Panc1 (cell line): ENCODE results near the gene CUX1. TPM values are rescaled to one million over a fixed set of nuclear protein-coding genes. Genes with fewer than 3 reads are reported as not detected.

Experiments
- ATAC-seq: fragments of 200-7000 bp; cut with Tn5 transposase; 2 replicates; pipeline ENCODE4 v1.9.1; 2020; ENCODE audit warnings: mild to moderate bottlenecking, moderate library complexity
- BruUV-seq: library from RNA; stranded (reverse); fragments of 400-500 nt; replicated peaks from 2 replicates; lab custom pipeline; 2021; lab: Mats Ljungman, UMichigan
- CTCF ChIA-PET: fragments of 300-600 bp; sonication (Branson Sonifier 250); formaldehyde crosslinking; loops from one replicate; lab custom pipeline; 2022; ENCODE audit warnings: antibody characterized with exemption; lab: Charles Lee
- POLR2A ChIA-PET: fragments of 300-600 bp; sonication (Branson Sonifier 250); formaldehyde crosslinking; loops from one replicate; lab custom pipeline; 2022; ENCODE audit warnings: antibody characterized with exemption; lab: Charles Lee
- DNase-seq: peaks from one replicate; pipeline ENCODE4 v3.0.0-alpha.2; 2010; ENCODE audit warnings: low read depth, low spot score
- H3K27ac ChIP-seq: 2 replicates; pipeline ENCODE4 v1.5.1; 2011; ENCODE audit warnings: mild to moderate bottlenecking, low read length, inconsistent platforms
- H3K27me3 ChIP-seq: fragments of 200-500 bp; sonication (Bioruptor generic); 2 replicates; pipeline ENCODE4 v1.6.0; 2014; ENCODE audit warnings: low read length, inconsistent platforms; ENCODE audit not compliant: control insufficient read depth, insufficient read depth
- H3K36me3 ChIP-seq: fragments of 200-500 bp; sonication (Bioruptor generic); 2 replicates; pipeline ENCODE4 v1.5.1; 2014; ENCODE audit warnings: inconsistent platforms, mild to moderate bottlenecking, low read length, moderate library complexity; ENCODE audit not compliant: control insufficient read depth, insufficient read depth
- H3K4me1 ChIP-seq: 2 replicates; pipeline ENCODE4 v1.5.1; 2011; ENCODE audit warnings: inconsistent platforms, mild to moderate bottlenecking, low read length, moderate library complexity; ENCODE audit not compliant: control insufficient read depth, insufficient read depth
- H3K4me3 ChIP-seq, 2 experiments: 2 replicates each; pipeline ENCODE4 v1.5.1; 2011 to 2012; ENCODE audit warnings: low read depth in 2 of 2, low read length in 2 of 2, mild to moderate bottlenecking in 2 of 2, inconsistent platforms in 1 of 2, moderate library complexity in 1 of 2
- H3K9me3 ChIP-seq: fragments of 200-500 bp; sonication (Bioruptor generic); 2 replicates; pipeline ENCODE4 v1.5.1; 2014; ENCODE audit warnings: low read depth, mild to moderate bottlenecking, inconsistent platforms, low read length, moderate library complexity; ENCODE audit not compliant: control insufficient read depth, insufficient read depth
- POLR2AphosphoS5 ChIP-seq: IDR thresholded peaks from 2 replicates; pipeline ENCODE4 v1.6.1; 2012; ENCODE audit warnings: mild to moderate bottlenecking, low read depth, low read length, moderate library complexity
- REST ChIP-seq, 2 experiments: IDR thresholded peaks; 2 replicates each; pipeline ENCODE4 v1.6.1; 2011 to 2012; ENCODE audit warnings: low read depth in 2 of 2, control low read depth in 1 of 2, low read length in 1 of 2, mild to moderate bottlenecking in 1 of 2, moderate library complexity in 1 of 2; ENCODE audit not compliant: insufficient read depth in 1 of 2
- SIN3A ChIP-seq: IDR thresholded peaks from 2 replicates; pipeline ENCODE4 v1.6.1; 2012; ENCODE audit warnings: low read depth, mild to moderate bottlenecking, low read length, moderate library complexity, borderline replicate concordance; ENCODE audit not compliant: insufficient read depth
- TCF7L2 ChIP-seq: IDR thresholded peaks from 2 replicates; pipeline ENCODE4 v1.6.1; 2011; ENCODE audit warnings: mild to moderate bottlenecking, low read depth, low read length, inconsistent platforms
- in situ Hi-C: cut with HindIII; loops from 2 replicates; pipeline ENCODE4 v1.10.0; 2016; ENCODE audit warnings: low sequenced_read_pairs, low pct_unique_long_range_greater_than_20kb
- intact Hi-C: fragments of 100-400 bp; cut with micrococcal nuclease; formaldehyde crosslinking; loops from one replicate; pipeline ENCODE4 v1.10.0; 2022; ENCODE audit not compliant: unreplicated experiment
- total RNA-seq: library from RNA; stranded (reverse); gene quantifications from one replicate; pipeline ENCODE4 v1.2.1, GENCODE V29; 2021; ENCODE audit not compliant: unreplicated experiment
- TF ChIP-seq, protein P1 (sequence below): fragments of 450-650 bp; IDR thresholded peaks from 2 replicates; pipeline ENCODE4 v1.5.1; 2017; ENCODE audit warnings: mild to moderate bottlenecking

The CUX1 gene
- total RNA-seq, 1 experiment from 2014 or later, result 50.9 TPM

DNA sequence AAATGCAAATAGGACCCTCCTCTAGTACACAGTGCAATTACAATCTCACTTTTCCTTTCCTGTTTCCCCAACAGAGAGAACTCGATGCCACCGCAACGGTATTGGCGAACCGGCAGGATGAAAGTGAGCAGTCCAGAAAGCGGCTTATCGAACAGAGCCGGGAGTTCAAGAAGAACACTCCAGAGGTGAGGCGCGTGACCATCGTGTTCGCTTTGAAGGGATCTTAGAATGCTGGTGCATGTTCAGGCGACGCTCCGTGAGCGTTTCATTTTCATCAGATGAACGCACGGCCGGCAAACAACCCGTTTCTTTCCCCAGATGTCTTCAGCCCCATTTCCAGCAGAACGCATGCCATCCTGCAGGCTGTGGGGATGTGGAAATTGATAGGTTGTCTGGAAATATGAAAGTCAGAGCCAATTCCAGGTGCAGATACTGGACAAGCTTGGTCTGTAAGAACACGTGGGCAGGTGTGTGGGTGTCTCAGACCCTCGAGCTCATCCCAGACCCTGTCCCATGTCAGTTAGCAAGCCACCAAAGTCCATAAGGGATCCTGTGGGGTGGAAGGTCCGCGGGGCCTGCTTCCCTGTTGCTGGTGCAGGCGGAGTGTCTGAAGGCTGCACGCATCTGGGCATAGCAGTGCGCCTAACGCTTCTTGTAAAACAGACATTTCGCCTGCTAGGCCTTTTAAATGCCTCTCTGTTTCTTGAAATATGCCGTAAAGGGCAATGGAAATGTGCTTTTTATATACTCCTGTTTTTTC is 98.8 kb downstream of the CUX1 start:
- Histone ChIP-seq H3K9me3 (no peaks in the 10 kb centered on the region), H3K4me3 (no peak overlapping the region), H3K27ac (no peak overlapping the region), H3K27me3 (no peaks in the 10 kb centered on the region), H3K36me3 (no peaks in the 10 kb centered on the region), H3K4me1 (no peaks in the 10 kb centered on the region)
- in situ Hi-C loops, result no loop called here
- POLR2A ChIA-PET, result no interaction called here
- no TSS peak for BruUV-seq
- DNase-seq (no peak), ATAC-seq (no peak)
- CTCF ChIA-PET, result no interaction called here
- TF ChIP-seq, protein P1, sequence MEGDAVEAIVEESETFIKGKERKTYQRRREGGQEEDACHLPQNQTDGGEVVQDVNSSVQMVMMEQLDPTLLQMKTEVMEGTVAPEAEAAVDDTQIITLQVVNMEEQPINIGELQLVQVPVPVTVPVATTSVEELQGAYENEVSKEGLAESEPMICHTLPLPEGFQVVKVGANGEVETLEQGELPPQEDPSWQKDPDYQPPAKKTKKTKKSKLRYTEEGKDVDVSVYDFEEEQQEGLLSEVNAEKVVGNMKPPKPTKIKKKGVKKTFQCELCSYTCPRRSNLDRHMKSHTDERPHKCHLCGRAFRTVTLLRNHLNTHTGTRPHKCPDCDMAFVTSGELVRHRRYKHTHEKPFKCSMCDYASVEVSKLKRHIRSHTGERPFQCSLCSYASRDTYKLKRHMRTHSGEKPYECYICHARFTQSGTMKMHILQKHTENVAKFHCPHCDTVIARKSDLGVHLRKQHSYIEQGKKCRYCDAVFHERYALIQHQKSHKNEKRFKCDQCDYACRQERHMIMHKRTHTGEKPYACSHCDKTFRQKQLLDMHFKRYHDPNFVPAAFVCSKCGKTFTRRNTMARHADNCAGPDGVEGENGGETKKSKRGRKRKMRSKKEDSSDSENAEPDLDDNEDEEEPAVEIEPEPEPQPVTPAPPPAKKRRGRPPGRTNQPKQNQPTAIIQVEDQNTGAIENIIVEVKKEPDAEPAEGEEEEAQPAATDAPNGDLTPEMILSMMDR, result no peak
- TF ChIP-seq REST (IDR thresholded peaks at IDR 0.05; ENCODE audit: insufficient read depth in 1 of 2, low read depth in 2 of 2, low read length in 1 of 2) (no peak), TCF7L2 (no peak), POLR2AphosphoS5 (no peak), SIN3A (no peak)
- intact Hi-C loops, result no loop called here

- no peaks in the 10 kb centered on the region for H3K36me3 ChIP-seq
- H3K9me3 ChIP-seq, result no peaks in the 10 kb centered on the region
- no peak for DNase-seq
- no TSS peak for BruUV-seq
- H3K27ac ChIP-seq, result no peak overlapping the region
- no peaks in the 10 kb centered on the region for H3K4me1 ChIP-seq
- H3K4me3 ChIP-seq, result no peak overlapping the region
- no peak for ATAC-seq
- in situ Hi-C loops, result no loop called here
- no peaks in the 10 kb centered on the region for H3K27me3 ChIP-seq
- ChIA-PET CTCF (no interaction called here), POLR2A (no interaction called here)
- intact Hi-C loops, result no loop called here
- TF ChIP-seq SIN3A (no peak), REST (IDR thresholded peaks at IDR 0.05; ENCODE audit: insufficient read depth in 1 of 2, low read depth in 2 of 2, low read length in 1 of 2) (no peak), TCF7L2 (no peak), POLR2AphosphoS5 (no peak)
- TF ChIP-seq, protein P1, result no peak
Observed at GRCh38 chr7:101916876-101917275, 99.5 kb downstream of the CUX1 start.
